Gastroesophageal sphincter (tissue), 3 donors: ENCODE measurements around the gene SF1.

Experiments used
- CTCF ChIP-seq, 4 experiments: fragments of 200-600 bp in 2 of 4; fragments of 450-650 bp in 2 of 4; sonication (generic) in 1 of 4; IDR thresholded peaks; one replicate each; pipeline ENCODE4 v1.5.1; 2017 to 2019; ENCODE audit warnings: antibody characterized with exemption in 4 of 4, mild to moderate bottlenecking in 2 of 4, moderate library complexity in 2 of 4
- POLR2A ChIP-seq, 2 donors: fragments of 450-650 bp; IDR thresholded peaks; one replicate each; pipeline ENCODE4 v1.6.1; 2017; ENCODE audit warnings: antibody characterized with exemption in 2 of 2, mild to moderate bottlenecking in 2 of 2, moderate library complexity in 1 of 2
- POLR2AphosphoS5 ChIP-seq: sonication (generic); formaldehyde crosslinking; IDR thresholded peaks from one replicate; pipeline ENCODE4 v1.6.1; 2017; ENCODE audit warnings: antibody characterized with exemption

- no peak for TF ChIP-seq CTCF (IDR thresholded peaks at IDR 0.05)
- no peak for TF ChIP-seq POLR2A (IDR thresholded peaks at IDR 0.05)
- no peak for TF ChIP-seq POLR2AphosphoS5
Measured at GRCh38 chr11:64736654-64737053, 41.7 kb downstream of the SF1 start.
